H1 (cell line): Measurements from ENCODE around the gene RRAS. TPM values are rescaled to one million over a fixed set of nuclear protein-coding genes. Genes with fewer than 3 reads are reported as not detected.

Experiments used
- CTCF ChIA-PET: fragments of 300-600 bp; sonication (Branson Sonifier 250); formaldehyde crosslinking; loops from one replicate; lab custom pipeline; 2021; ENCODE audit not compliant: partially characterized antibody; lab: Charles Lee
- POLR2A ChIA-PET: fragments of 300-600 bp; sonication (Branson Sonifier 250); formaldehyde crosslinking; loops from one replicate; lab custom pipeline; 2021; ENCODE audit warnings: inconsistent platforms; ENCODE audit not compliant: partially characterized antibody; lab: Charles Lee
- DNase-seq, 2 experiments: peaks; one replicate each; pipeline versions ENCODE4 v3.0.0 to v3.0.0-alpha.2; 2010 to 2022; ENCODE audit warnings: low spot score in 2 of 2, low read depth in 1 of 2, mixed read lengths in 1 of 2
- FAIRE-seq: peaks from 2 replicates; lab custom pipeline; 2011; peaks lifted over from hg19 to GRCh38; lab: Jason Lieb, UNC
- H2AFZ ChIP-seq: 2 replicates; pipeline ENCODE4 v1.8.1; 2012; ENCODE audit warnings: low read length, inconsistent platforms
- H2AK5ac ChIP-seq: 2 replicates; pipeline ENCODE4 v1.6.1; 2013; ENCODE audit warnings: low read depth, low read length
- H2BK120ac ChIP-seq: replicated peaks from 2 replicates; pipeline ENCODE3; 2013; ENCODE audit warnings: low read depth, low read length, inconsistent platforms
- H2BK12ac ChIP-seq: 2 replicates; pipeline ENCODE4 v1.6.1; 2013; ENCODE audit warnings: low read depth, low read length
- H2BK15ac ChIP-seq: 2 replicates; pipeline ENCODE4 v1.6.1; 2013; ENCODE audit warnings: low read length
- H2BK20ac ChIP-seq: 2 replicates; pipeline ENCODE4 v1.6.1; 2013; ENCODE audit warnings: low read length
- H2BK5ac ChIP-seq: 2 replicates; pipeline ENCODE4 v1.6.1; 2013; ENCODE audit warnings: low read depth, low read length
- H3K14ac ChIP-seq: 2 replicates; pipeline ENCODE4 v1.6.1; 2013; ENCODE audit warnings: inconsistent platforms; ENCODE audit not compliant: insufficient read length
- H3K18ac ChIP-seq: 2 replicates; pipeline ENCODE4 v1.6.1; 2013; ENCODE audit warnings: low read length; ENCODE audit errors: extremely low read depth
- H3K23ac ChIP-seq: 2 replicates; pipeline ENCODE4 v1.6.1; 2013; ENCODE audit warnings: inconsistent platforms; ENCODE audit not compliant: insufficient read length
- H3K23me2 ChIP-seq: 2 replicates; pipeline ENCODE4 v1.6.1; 2013; ENCODE audit warnings: low read depth, low read length
- H3K27ac ChIP-seq: 2 replicates; pipeline ENCODE4 v1.6.1; 2011; ENCODE audit warnings: low read depth, low read length, inconsistent platforms
- H3K27me3 ChIP-seq, 4 experiments: replicated peaks in 1 of 4; 1 replicate in 1 of 4; 2 replicates in 3 of 4; pipeline versions ENCODE4 v1.6.1 to v1.8.1; 2011 to 2013; ENCODE audit warnings: low read length in 3 of 4, mild to moderate bottlenecking in 3 of 4, inconsistent platforms in 2 of 4, mixed read lengths in 2 of 4, moderate library complexity in 1 of 4; ENCODE audit not compliant: control insufficient read depth in 3 of 4, insufficient read depth in 3 of 4; ENCODE audit errors: extremely low read depth in 1 of 4
- H3K36me3 ChIP-seq, 4 experiments: 2 replicates each; pipeline versions ENCODE4 v1.6.1 to v1.8.1; 2011 to 2013; ENCODE audit warnings: mild to moderate bottlenecking in 4 of 4, low read length in 3 of 4, moderate library complexity in 2 of 4, control low read depth in 1 of 4, inconsistent platforms in 1 of 4; ENCODE audit not compliant: insufficient read depth in 4 of 4, control insufficient read depth in 2 of 4
- H3K4ac ChIP-seq: replicated peaks from 2 replicates; pipeline ENCODE3; 2013; ENCODE audit warnings: low read length, low read depth, mixed read lengths, inconsistent platforms; ENCODE audit not compliant: insufficient read length
- H3K4me1 ChIP-seq, 4 experiments: replicated peaks in 1 of 4; 1 replicate in 1 of 4; 2 replicates in 3 of 4; pipeline versions ENCODE4 v1.6.1 to v1.8.1; 2011 to 2013; ENCODE audit warnings: low read length in 3 of 4, inconsistent platforms in 2 of 4, mixed read lengths in 1 of 4; ENCODE audit not compliant: insufficient read depth in 4 of 4, control insufficient read depth in 3 of 4
- H3K4me2 ChIP-seq, 2 experiments: 2 replicates each; pipeline versions ENCODE4 v1.6.1 to v1.8.1; 2011 to 2013; ENCODE audit warnings: low read depth in 2 of 2, low read length in 2 of 2, control low read depth in 1 of 2, inconsistent platforms in 1 of 2, mild to moderate bottlenecking in 1 of 2; ENCODE audit not compliant: insufficient read depth in 1 of 2
- H3K4me3 ChIP-seq, 4 experiments: fragments of 200-600, 300-600 bp in 1 of 4; sonication (generic), shearing (Covaris generic), sonication (Bioruptor Twin) in 1 of 4; 2 replicates each; pipeline versions ENCODE4 v1.5.1 to v1.8.1; 2011 to 2016; ENCODE audit warnings: low read length in 4 of 4, low read depth in 3 of 4, control low read depth in 2 of 4, inconsistent platforms in 2 of 4, mild to moderate bottlenecking in 2 of 4, mixed read lengths in 1 of 4, moderate library complexity in 1 of 4; ENCODE audit not compliant: insufficient read depth in 2 of 4; ENCODE audit errors: extremely low read depth in 1 of 4
- H3K56ac ChIP-seq: replicated peaks from 2 replicates; pipeline ENCODE3; 2013; ENCODE audit warnings: low read depth, mild to moderate bottlenecking, mixed read lengths, low read length, inconsistent platforms; ENCODE audit not compliant: insufficient read length
- H3K79me1 ChIP-seq: 2 replicates; pipeline ENCODE4 v1.6.1; 2013; ENCODE audit warnings: low read depth, low read length, control low read depth
- H3K79me2 ChIP-seq, 2 experiments: 2 replicates each; pipeline versions ENCODE4 v1.6.1 to v1.8.1; 2012 to 2013; ENCODE audit warnings: low read length in 2 of 2, mild to moderate bottlenecking in 2 of 2, inconsistent platforms in 1 of 2; ENCODE audit not compliant: insufficient read depth in 2 of 2, control insufficient read depth in 1 of 2
- H3K9ac ChIP-seq, 4 experiments: replicated peaks in 1 of 4; 1 replicate in 1 of 4; 2 replicates in 3 of 4; pipeline versions ENCODE4 v1.6.1 to v1.8.1; 2011 to 2013; ENCODE audit warnings: low read depth in 3 of 4, low read length in 3 of 4, control low read depth in 2 of 4, mild to moderate bottlenecking in 2 of 4, moderate library complexity in 2 of 4, inconsistent platforms in 1 of 4; ENCODE audit errors: extremely low read depth in 1 of 4
- H3K9me3 ChIP-seq, 2 experiments: 2 replicates each; pipeline versions ENCODE4 v1.6.1 to v1.8.1; 2012 to 2013; ENCODE audit warnings: mild to moderate bottlenecking in 2 of 2, moderate library complexity in 2 of 2, control low read depth in 1 of 2, inconsistent platforms in 1 of 2, low read depth in 1 of 2, low read length in 1 of 2, mixed read lengths in 1 of 2; ENCODE audit not compliant: insufficient read depth in 2 of 2
- H4K20me1 ChIP-seq, 2 experiments: replicated peaks in 1 of 2; 2 replicates each; pipeline versions ENCODE3 to v1.8.1; 2011 to 2013; ENCODE audit warnings: inconsistent platforms in 2 of 2, low read length in 2 of 2, mild to moderate bottlenecking in 1 of 2; ENCODE audit not compliant: insufficient read depth in 2 of 2, control insufficient read depth in 1 of 2
- H4K5ac ChIP-seq: 2 replicates; pipeline ENCODE4 v1.6.1; 2013; ENCODE audit warnings: low read length, low read depth, mixed read lengths, inconsistent platforms; ENCODE audit not compliant: insufficient read length
- H4K8ac ChIP-seq: 2 replicates; pipeline ENCODE4 v1.8.0; 2013; ENCODE audit warnings: mild to moderate bottlenecking, moderate library complexity, low read length, inconsistent platforms; ENCODE audit not compliant: insufficient read depth; ENCODE audit errors: extremely low read depth
- H4K91ac ChIP-seq: replicated peaks from 2 replicates; pipeline ENCODE3; 2013; ENCODE audit warnings: low read length, mixed read lengths, inconsistent platforms; ENCODE audit not compliant: insufficient read length
- CBX8 ChIP-seq: fragments of 300-800, 300-1000 bp; sonication (generic); IDR thresholded peaks from 2 replicates; pipeline ENCODE4 v1.7.1; 2016; ENCODE audit warnings: low read depth, low read length, borderline replicate concordance
- CHD1 ChIP-seq: IDR thresholded peaks from 2 replicates; pipeline ENCODE4 v1.6.1; 2012; ENCODE audit warnings: low read depth, low read length, improper control_type of control experiment
- CTCF ChIP-seq, 3 experiments: IDR thresholded peaks; 1 replicate in 2 of 3; 2 replicates in 1 of 3; pipeline versions ENCODE4 v1.5.1 to v1.6.1; 2011; ENCODE audit warnings: low read length in 3 of 3, mild to moderate bottlenecking in 3 of 3, inconsistent platforms in 2 of 3, low read depth in 1 of 3, moderate library complexity in 1 of 3; ENCODE audit not compliant: insufficient read depth in 1 of 3; ENCODE audit errors: control extremely low read depth in 1 of 3
- EP300 ChIP-seq, 2 experiments: IDR thresholded peaks; 1 replicate in 1 of 2; 2 replicates in 1 of 2; pipeline ENCODE4 v1.6.1; 2011 to 2012; ENCODE audit warnings: low read depth in 2 of 2, low read length in 2 of 2, mild to moderate bottlenecking in 2 of 2, borderline replicate concordance in 1 of 2, inconsistent platforms in 1 of 2, moderate library complexity in 1 of 2
- HDAC6 ChIP-seq: IDR thresholded peaks from one replicate; pipeline ENCODE4 v1.7.1; 2012; ENCODE audit warnings: low read depth, mild to moderate bottlenecking, inconsistent platforms, low read length, moderate library complexity
- JUN ChIP-seq: IDR thresholded peaks from 2 replicates; pipeline ENCODE4 v1.6.1; 2011; ENCODE audit warnings: low read depth, mild to moderate bottlenecking, improper control_type of control experiment, low read length
- JUND ChIP-seq: IDR thresholded peaks from 2 replicates; pipeline ENCODE4 v1.6.1; 2011; ENCODE audit warnings: mild to moderate bottlenecking, improper control_type of control experiment, low read length
- PHF8 ChIP-seq: fragments of 200-600 bp; sonication (generic); conservative IDR thresholded peaks from 2 replicates; pipeline ENCODE4 v1.7.1; 2012; ENCODE audit warnings: low read depth, mild to moderate bottlenecking, inconsistent platforms, low read length, moderate library complexity
- POLR2AphosphoS5 ChIP-seq: IDR thresholded peaks from 2 replicates; pipeline ENCODE4 v1.6.1; 2011; ENCODE audit warnings: low read depth, low read length
- SAP30 ChIP-seq: fragments of 300-600 bp; sonication (generic); IDR thresholded peaks from 2 replicates; pipeline ENCODE4 v1.7.1; 2012; ENCODE audit warnings: low read length, moderate library complexity, mild to moderate bottlenecking, inconsistent platforms; ENCODE audit not compliant: insufficient read depth, insufficient replicate concordance
- SRF ChIP-seq: IDR thresholded peaks from 2 replicates; pipeline ENCODE4 v1.6.1; 2011; ENCODE audit warnings: mild to moderate bottlenecking, low read depth, low read length, moderate library complexity
- WGBS, 2 experiments: shearing (Covaris generic) in 1 of 2; methylation state at CpG; one replicate each; pipeline versions ENCODE4 v1.1.6 to v1.1.7; 2013 to 2015; ENCODE audit warnings: low lambda C conversion rate in 2 of 2, mixed read lengths in 2 of 2, inconsistent platforms in 1 of 2, low coverage in 1 of 2, missing lambda C conversion rate in 1 of 2; ENCODE audit not compliant: insufficient replicate concordance in 2 of 2, insufficient coverage in 1 of 2, insufficient read length in 1 of 2; ENCODE audit errors: extremely low coverage in 1 of 2, missing lambda C conversion rate in 1 of 2; 5-methylcytosine and 5-hydroxymethylcytosine counted together
- polyA plus RNA-seq, 7 experiments: library from polyadenylated mRNA; depleted of rRNA in 3 of 7; stranded (reverse) in 5 of 7; unstranded in 2 of 7; fragments of >200 nt in 5 of 7; fragments of 200-250 nt in 2 of 7; gene quantifications; 1 replicate in 5 of 7; 2 replicates in 1 of 7; 4 replicates in 1 of 7; pipeline versions ENCODE4 v1.2.1 to v1.2.3, GENCODE V29; 2011 to 2013; ENCODE audit warnings: missing spikeins in 2 of 7, mixed read lengths in 2 of 7
- total RNA-seq: library from RNA; stranded (reverse); fragmentation: NEBNext Ultra II Directional; extraction: Animal tissue kit (Norgen Biotek cat#: 25700); gene quantifications from 2 replicates; pipeline ENCODE4 v1.2.1, GENCODE V29; 2021

Gene RRAS
- total and polyA plus RNA-seq, 2 of the 8 experiments (the other 6 are each of a cell fraction or from before 2014, with no cell fraction given): 17.7 to 49.1 TPM

GRCh38 chr19:49667473-49667872 lies 27.5 kb upstream of the RRAS start:
- H3K79me1 ChIP-seq: peaks cover 2% of the 10 kb centered on the region
- H3K9ac ChIP-seq: no peak overlapping the region
- H4K5ac ChIP-seq: no peak overlapping the region
- no peak overlapping the region for H2BK15ac ChIP-seq
- no peak overlapping the region for H3K56ac ChIP-seq
- no peak overlapping the region for H2BK12ac ChIP-seq
- H2BK120ac ChIP-seq: no peak overlapping the region
- ChIA-PET POLR2A (interaction anchor here (0.9 to 18.0 kb wide), 5 partner anchors 6 to 72 kb away, joined by 3 to 275 read pairs (median 10); partner anchors contain the start of genes BCL2L12, IRF3 and PRMT1), CTCF (interaction anchor here (0.8 to 3.0 kb wide), 4 partner anchors 9 to 202 kb away, joined by 3 to 11 read pairs (median 4); no protein-coding TSS in a partner anchor)
- no peak overlapping the region for H4K91ac ChIP-seq
- no peaks in the 10 kb centered on the region for H3K9me3 ChIP-seq
- H3K23me2 ChIP-seq: peaks cover 15% of the 10 kb centered on the region
- H4K20me1 ChIP-seq: peaks cover 6 to 7% of the 10 kb centered on the region in 2 experiments
- no peak overlapping the region for H2AFZ ChIP-seq
- H3K23ac ChIP-seq: no peak overlapping the region
- H3K4me1 ChIP-seq: peaks cover 0 to 13% (median 4%) of the 10 kb centered on the region in 4 experiments; a peak in 5 of 7 replicates
- H2BK20ac ChIP-seq: no peak overlapping the region
- H3K79me2 ChIP-seq: peaks cover 5 to 32% of the 10 kb centered on the region in 2 experiments; a peak in 2 of 4 replicates
- H3K36me3 ChIP-seq: peaks cover 3 to 24% (median 12%) of the 10 kb centered on the region in 4 experiments; a peak in 6 of 8 replicates
- H2AK5ac ChIP-seq: no peak overlapping the region
- H3K27me3 ChIP-seq: no peaks in the 10 kb centered on the region
- no peak overlapping the region for H3K18ac ChIP-seq
- DNase-seq (no peak), FAIRE-seq (no peak)
- 95% methylated on average over 2 of the region's 2 CpGs; no CpG with 5 or more reads in 1 of the 2 experiments for WGBS, 2 experiments
- no peak overlapping the region for H3K27ac ChIP-seq
- no peak overlapping the region; a peak in 1 of 4 replicates for H3K4me2 ChIP-seq
- no peak overlapping the region for H2BK5ac ChIP-seq
- no peak overlapping the region for H3K4ac ChIP-seq
- H4K8ac ChIP-seq: no peak overlapping the region
- no peak overlapping the region for H3K14ac ChIP-seq
- H3K4me3 ChIP-seq: no peak overlapping the region
- TF ChIP-seq CTCF (IDR thresholded peaks at IDR 0.05; ENCODE audit: control extremely low read depth in 1 of 3, insufficient read depth in 1 of 3, low read depth in 1 of 3, low read length in 3 of 3) (no peak), JUN (no peak), SAP30 (no peak), EP300 (IDR thresholded peaks at IDR 0.05; ENCODE audit: borderline replicate concordance in 1 of 2, low read depth in 2 of 2, low read length in 2 of 2) (no peak), POLR2AphosphoS5 (no peak), PHF8 (no peak), CHD1 (no peak), HDAC6 (no peak), JUND (no peak), CBX8 (no peak), SRF (no peak)
